Nephron (organoid): ENCODE results near the gene EPS8.
A peak's percentile ranks its signal among the peaks of the same experiment; 100 is the strongest.
"Not testable (repeated sequence)": the region's sequence is repeated elsewhere in the genome, so short reads cannot be mapped to it uniquely, and the experiment has no call there.

Source experiments
- H3K27ac Mint-ChIP-seq, 3 experiments: 2 replicates each; pipeline ENCODE4 v1.8.0; 2020; ENCODE audit warnings: mixed read lengths in 3 of 3, mild to moderate bottlenecking in 2 of 3, moderate library complexity in 1 of 3
- H3K27me3 Mint-ChIP-seq: 2 replicates; pipeline ENCODE4 v1.8.0; 2021; ENCODE audit warnings: low read depth, mild to moderate bottlenecking, moderate library complexity, mixed read lengths
- H3K36me3 Mint-ChIP-seq: 2 replicates; pipeline ENCODE4 v1.8.0; 2020; ENCODE audit warnings: low read depth, mixed read lengths
- H3K4me1 Mint-ChIP-seq: 2 replicates; pipeline ENCODE4 v1.8.0; 2020; ENCODE audit warnings: mixed read lengths
- H3K4me3 Mint-ChIP-seq, 3 experiments: 2 replicates each; pipeline ENCODE4 v1.8.0; 2020; ENCODE audit warnings: mild to moderate bottlenecking in 3 of 3, mixed read lengths in 3 of 3, moderate library complexity in 2 of 3
- H3K9me3 Mint-ChIP-seq: 2 replicates; pipeline ENCODE4 v1.8.0; 2020; ENCODE audit warnings: mixed read lengths
- TF ChIP-seq, protein P1 (sequence below), 3 experiments: fragments of 200-600 bp; sonication (generic); IDR thresholded peaks; one replicate each; pipeline ENCODE4 v1.5.0; 2021; ENCODE audit warnings: antibody characterized with exemption in 3 of 3; ENCODE audit not compliant: unreplicated experiment in 3 of 3

The EPS8 gene

GRCh38 chr12:15627995-15628945 lies 160.9 kb downstream of the EPS8 start:
- no peaks in the 10 kb centered on the region for H3K9me3 Mint-ChIP-seq
- H3K4me1 Mint-ChIP-seq: peaks cover 30% of the 10 kb centered on the region
- peak overlapping the region; percentile 43 to 68 (median 50) for H3K27ac Mint-ChIP-seq
- H3K27me3 Mint-ChIP-seq: no peaks in the 10 kb centered on the region
- TF ChIP-seq, protein P1, sequence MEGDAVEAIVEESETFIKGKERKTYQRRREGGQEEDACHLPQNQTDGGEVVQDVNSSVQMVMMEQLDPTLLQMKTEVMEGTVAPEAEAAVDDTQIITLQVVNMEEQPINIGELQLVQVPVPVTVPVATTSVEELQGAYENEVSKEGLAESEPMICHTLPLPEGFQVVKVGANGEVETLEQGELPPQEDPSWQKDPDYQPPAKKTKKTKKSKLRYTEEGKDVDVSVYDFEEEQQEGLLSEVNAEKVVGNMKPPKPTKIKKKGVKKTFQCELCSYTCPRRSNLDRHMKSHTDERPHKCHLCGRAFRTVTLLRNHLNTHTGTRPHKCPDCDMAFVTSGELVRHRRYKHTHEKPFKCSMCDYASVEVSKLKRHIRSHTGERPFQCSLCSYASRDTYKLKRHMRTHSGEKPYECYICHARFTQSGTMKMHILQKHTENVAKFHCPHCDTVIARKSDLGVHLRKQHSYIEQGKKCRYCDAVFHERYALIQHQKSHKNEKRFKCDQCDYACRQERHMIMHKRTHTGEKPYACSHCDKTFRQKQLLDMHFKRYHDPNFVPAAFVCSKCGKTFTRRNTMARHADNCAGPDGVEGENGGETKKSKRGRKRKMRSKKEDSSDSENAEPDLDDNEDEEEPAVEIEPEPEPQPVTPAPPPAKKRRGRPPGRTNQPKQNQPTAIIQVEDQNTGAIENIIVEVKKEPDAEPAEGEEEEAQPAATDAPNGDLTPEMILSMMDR (IDR thresholded peaks at IDR 0.05; ENCODE audit: unreplicated experiment in 3 of 3): no peak
- H3K36me3 Mint-ChIP-seq: peaks cover 17% of the 10 kb centered on the region
- H3K4me3 Mint-ChIP-seq: no peak overlapping the region

GRCh38 chr12:15625075-15625474 lies 164.1 kb downstream of the EPS8 start:
- Mint-ChIP-seq H3K27me3 (no peaks in the 10 kb centered on the region), H3K4me1 (peaks cover 17% of the 10 kb centered on the region), H3K4me3 (no peak overlapping the region), H3K36me3 (peaks cover 17% of the 10 kb centered on the region), H3K27ac (no peak overlapping the region), H3K9me3 (no peaks in the 10 kb centered on the region)
- TF ChIP-seq, protein P1 (IDR thresholded peaks at IDR 0.05; ENCODE audit: unreplicated experiment in 3 of 3): no peak

GRCh38 chr12:15620741-15621539 lies 168.2 kb downstream of the EPS8 start:
- Mint-ChIP-seq H3K27ac (peak overlapping the region in 2 of 3 experiments; percentile 70 to 78), H3K36me3 (peaks cover 42% of the 10 kb centered on the region), H3K9me3 (peaks cover 11% of the 10 kb centered on the region), H3K4me3 (no peak overlapping the region), H3K4me1 (no peaks in the 10 kb centered on the region), H3K27me3 (no peaks in the 10 kb centered on the region)
- TF ChIP-seq, protein P1 (IDR thresholded peaks at IDR 0.05; ENCODE audit: unreplicated experiment in 3 of 3): no peak

DNA sequence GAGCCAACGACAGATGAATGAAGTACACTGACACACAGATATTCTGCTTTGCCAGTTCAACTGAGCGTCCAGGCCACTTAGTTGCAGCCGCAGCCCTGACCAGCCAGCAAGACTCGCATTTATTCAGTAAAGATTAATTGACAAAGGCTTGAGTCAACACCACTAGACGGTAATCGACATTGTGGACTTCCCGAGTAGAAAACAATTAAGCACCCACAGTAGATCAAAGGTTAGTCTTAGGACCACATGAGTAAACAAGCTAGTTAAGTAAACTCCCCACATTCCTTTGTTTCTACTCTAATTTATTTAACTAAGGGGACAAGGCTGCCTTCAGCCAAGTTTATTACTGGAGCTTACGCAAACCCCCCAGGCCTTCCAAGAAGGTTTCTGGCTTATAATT lies 172.7 kb downstream of the EPS8 start:
- not testable (repeated sequence) for H3K4me1 Mint-ChIP-seq, H3K27ac Mint-ChIP-seq, H3K27me3 Mint-ChIP-seq, H3K4me3 Mint-ChIP-seq
- Mint-ChIP-seq H3K9me3 (peaks cover 43% of the 10 kb centered on the region), H3K36me3 (peaks cover 47% of the 10 kb centered on the region)

GRCh38 chr12:15613981-15614380 lies 175.2 kb downstream of the EPS8 start:
- Mint-ChIP-seq H3K27ac (no peak overlapping the region), H3K9me3 (peaks cover 43% of the 10 kb centered on the region), H3K4me3 (no peak overlapping the region), H3K27me3 (no peaks in the 10 kb centered on the region), H3K36me3 (peaks cover 36% of the 10 kb centered on the region), H3K4me1 (no peaks in the 10 kb centered on the region)
- TF ChIP-seq, protein P1 (IDR thresholded peaks at IDR 0.05; ENCODE audit: unreplicated experiment in 3 of 3): no peak

- TF ChIP-seq, protein P1 (IDR thresholded peaks at IDR 0.05; ENCODE audit: unreplicated experiment in 3 of 3): no peak
- H3K27ac Mint-ChIP-seq: no peak overlapping the region
- peaks cover 3% of the 10 kb centered on the region for H3K36me3 Mint-ChIP-seq
- peaks cover 13% of the 10 kb centered on the region for H3K9me3 Mint-ChIP-seq
- no peak overlapping the region for H3K4me3 Mint-ChIP-seq
- H3K4me1 Mint-ChIP-seq: peaks cover 9% of the 10 kb centered on the region
- H3K27me3 Mint-ChIP-seq: no peaks in the 10 kb centered on the region
These were observed 180.2 kb downstream of the EPS8 start for GRCh38 chr12:15608941-15609340.
